Trophoblast cell (in vitro differentiated cells and primary cell): ENCODE results near the gene KIF4A.

Experiments used
- DNase-seq, 2 donors: peaks; one replicate each; pipeline ENCODE4 v3.0.0-alpha.2; 2016
- H2AFZ ChIP-seq: 2 replicates; pipeline ENCODE4 v1.6.1; 2013; ENCODE audit warnings: low read length, moderate library complexity, mild to moderate bottlenecking; ENCODE audit not compliant: insufficient read depth, poor library complexity
- H2AK5ac ChIP-seq: 2 replicates; pipeline ENCODE4 v1.6.1; 2013; ENCODE audit warnings: mild to moderate bottlenecking, low read length
- H2BK120ac ChIP-seq: 2 replicates; pipeline ENCODE4 v1.6.1; 2013; ENCODE audit warnings: low read length, mild to moderate bottlenecking, moderate library complexity; ENCODE audit not compliant: insufficient read depth, poor library complexity
- H2BK12ac ChIP-seq: 2 replicates; pipeline ENCODE4 v1.6.1; 2013; ENCODE audit warnings: mild to moderate bottlenecking, low read length, moderate library complexity
- H2BK5ac ChIP-seq: 2 replicates; pipeline ENCODE4 v1.6.1; 2013; ENCODE audit warnings: low read length, low read depth, moderate library complexity, mild to moderate bottlenecking; ENCODE audit not compliant: poor library complexity
- H3K14ac ChIP-seq: 2 replicates; pipeline ENCODE4 v1.6.1; 2013; ENCODE audit warnings: mild to moderate bottlenecking, low read length
- H3K18ac ChIP-seq: 2 replicates; pipeline ENCODE4 v1.6.1; 2013; ENCODE audit warnings: mild to moderate bottlenecking, low read length
- H3K23ac ChIP-seq: 2 replicates; pipeline ENCODE4 v1.6.1; 2013; ENCODE audit warnings: low read length
- H3K27ac ChIP-seq: 2 replicates; pipeline ENCODE4 v1.5.1; 2013; ENCODE audit warnings: low read depth, mild to moderate bottlenecking, inconsistent platforms, low read length, moderate library complexity
- H3K27me3 ChIP-seq: 2 replicates; pipeline ENCODE4 v1.6.1; 2013; ENCODE audit warnings: inconsistent platforms, mild to moderate bottlenecking, low read length, moderate library complexity; ENCODE audit not compliant: insufficient read depth
- H3K36me3 ChIP-seq, 2 experiments: 1 replicate in 1 of 2; 2 replicates in 1 of 2; pipeline ENCODE4 v1.6.1; 2013; ENCODE audit warnings: low read length in 2 of 2, mild to moderate bottlenecking in 2 of 2, moderate library complexity in 1 of 2; ENCODE audit not compliant: insufficient read depth in 2 of 2, control insufficient read depth in 1 of 2
- H3K4ac ChIP-seq: 2 replicates; pipeline ENCODE4 v1.6.1; 2013; ENCODE audit warnings: low read depth, mild to moderate bottlenecking, low read length, moderate library complexity
- H3K4me1 ChIP-seq, 2 experiments: 1 replicate in 1 of 2; 2 replicates in 1 of 2; pipeline ENCODE4 v1.6.1; 2013; ENCODE audit warnings: low read length in 2 of 2, mild to moderate bottlenecking in 2 of 2, moderate library complexity in 1 of 2; ENCODE audit not compliant: insufficient read depth in 2 of 2, control insufficient read depth in 1 of 2
- H3K4me2 ChIP-seq: 2 replicates; pipeline ENCODE4 v1.6.1; 2013; ENCODE audit warnings: inconsistent platforms, mild to moderate bottlenecking, low read length, moderate library complexity
- H3K4me3 ChIP-seq: 2 replicates; pipeline ENCODE4 v1.5.1; 2013; ENCODE audit warnings: mild to moderate bottlenecking, low read depth, low read length, inconsistent platforms
- H3K79me1 ChIP-seq: one replicate; pipeline ENCODE4 v1.6.1; 2013; ENCODE audit warnings: low read length
- H3K79me2 ChIP-seq: 2 replicates; pipeline ENCODE4 v1.6.1; 2013; ENCODE audit warnings: low read length, mild to moderate bottlenecking; ENCODE audit not compliant: control insufficient read depth, insufficient read depth, poor library complexity
- H3K9ac ChIP-seq: 2 replicates; pipeline ENCODE4 v1.6.1; 2013; ENCODE audit warnings: mild to moderate bottlenecking, low read length
- H3K9me3 ChIP-seq: 2 replicates; pipeline ENCODE4 v1.6.1; 2013; ENCODE audit warnings: low read depth, mild to moderate bottlenecking, control low read depth, inconsistent platforms, low read length; ENCODE audit not compliant: insufficient read depth
- H4K12ac ChIP-seq: 2 replicates; pipeline ENCODE4 v1.6.1; 2013; ENCODE audit warnings: low read depth, mild to moderate bottlenecking, low read length, moderate library complexity
- H4K8ac ChIP-seq: 2 replicates; pipeline ENCODE4 v1.6.1; 2013; ENCODE audit warnings: low read depth, mild to moderate bottlenecking, low read length, moderate library complexity
- H4K91ac ChIP-seq: one replicate; pipeline ENCODE4 v1.6.1; 2013; ENCODE audit warnings: low read depth, mild to moderate bottlenecking, low read length, moderate library complexity
- WGBS: extraction: QIAGEN DNeasy Blood & Tissue Kit; methylation state at CpG from one replicate; pipeline ENCODE4 v1.1.7; 2013; ENCODE audit warnings: missing lambda C conversion rate; ENCODE audit not compliant: insufficient read length, insufficient coverage; ENCODE audit errors: extremely low coverage; 5-methylcytosine and 5-hydroxymethylcytosine counted together

Gene KIF4A

GRCh38 chrX:70410921-70411320 lies 121.0 kb downstream of the KIF4A start:
- H2BK12ac ChIP-seq = no peak overlapping the region
- H3K18ac ChIP-seq = no peak overlapping the region
- H3K9ac ChIP-seq = no peak overlapping the region
- no peak overlapping the region for H2BK120ac ChIP-seq
- H3K23ac ChIP-seq = no peak overlapping the region
- no peak overlapping the region for H4K8ac ChIP-seq
- no peak overlapping the region for H2AK5ac ChIP-seq
- no peak overlapping the region for H4K91ac ChIP-seq
- no peaks in the 10 kb centered on the region for H3K9me3 ChIP-seq
- no peak overlapping the region for H3K4me3 ChIP-seq
- H3K4me1 ChIP-seq = no peaks in the 10 kb centered on the region
- WGBS = no CpG with 5 or more reads among the region's 2 CpGs
- H3K14ac ChIP-seq = no peak overlapping the region
- H3K4me2 ChIP-seq = no peak overlapping the region
- H3K27ac ChIP-seq = no peak overlapping the region
- H2BK5ac ChIP-seq = no peak overlapping the region
- no peaks in the 10 kb centered on the region for H3K79me1 ChIP-seq
- no peak overlapping the region for H2AFZ ChIP-seq
- no peak for DNase-seq
- H3K4ac ChIP-seq = no peak overlapping the region
- H3K36me3 ChIP-seq = peaks cover 1 to 10% of the 10 kb centered on the region in 2 experiments
- H4K12ac ChIP-seq = no peak overlapping the region
- no peaks in the 10 kb centered on the region for H3K27me3 ChIP-seq
- no peaks in the 10 kb centered on the region for H3K79me2 ChIP-seq

DNA sequence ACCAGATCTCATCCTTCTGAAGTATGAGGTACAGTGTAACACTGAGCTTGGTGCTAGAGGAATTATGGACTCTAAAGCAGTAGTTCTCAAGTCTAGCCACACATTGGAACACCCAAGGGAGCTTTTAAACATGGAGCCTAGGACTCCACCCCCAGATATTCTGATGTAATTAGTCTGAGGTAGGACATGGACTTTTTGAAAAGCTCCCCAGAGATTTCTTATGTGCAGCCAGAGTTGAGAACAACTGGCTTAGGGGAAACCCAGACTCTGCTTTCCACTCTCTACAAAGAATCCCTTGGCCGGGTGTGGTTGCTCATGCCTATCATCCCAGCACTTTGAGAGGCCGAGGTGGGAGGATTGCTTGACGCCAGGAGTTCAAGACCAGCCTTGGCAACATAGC lies 121.6 kb downstream of the KIF4A start:
- Histone ChIP-seq H4K91ac (no peak overlapping the region), H3K36me3 (peaks cover 1 to 10% of the 10 kb centered on the region in 2 experiments), H3K18ac (no peak overlapping the region), H3K4me1 (no peaks in the 10 kb centered on the region), H3K79me1 (no peaks in the 10 kb centered on the region), H3K4me3 (no peak overlapping the region), H3K14ac (no peak overlapping the region), H2BK5ac (no peak overlapping the region), H2BK12ac (no peak overlapping the region), H3K27ac (no peak overlapping the region), H2AK5ac (no peak overlapping the region), H3K23ac (no peak overlapping the region), H3K9ac (no peak overlapping the region), H2BK120ac (no peak overlapping the region), H3K4me2 (no peak overlapping the region), H3K27me3 (no peaks in the 10 kb centered on the region), H3K4ac (no peak overlapping the region), H3K79me2 (no peaks in the 10 kb centered on the region), H3K9me3 (no peaks in the 10 kb centered on the region), H2AFZ (no peak overlapping the region), H4K8ac (no peak overlapping the region), H4K12ac (no peak overlapping the region)
- WGBS = no CpG with 5 or more reads among the region's 3 CpGs
- no peak for DNase-seq

DNA sequence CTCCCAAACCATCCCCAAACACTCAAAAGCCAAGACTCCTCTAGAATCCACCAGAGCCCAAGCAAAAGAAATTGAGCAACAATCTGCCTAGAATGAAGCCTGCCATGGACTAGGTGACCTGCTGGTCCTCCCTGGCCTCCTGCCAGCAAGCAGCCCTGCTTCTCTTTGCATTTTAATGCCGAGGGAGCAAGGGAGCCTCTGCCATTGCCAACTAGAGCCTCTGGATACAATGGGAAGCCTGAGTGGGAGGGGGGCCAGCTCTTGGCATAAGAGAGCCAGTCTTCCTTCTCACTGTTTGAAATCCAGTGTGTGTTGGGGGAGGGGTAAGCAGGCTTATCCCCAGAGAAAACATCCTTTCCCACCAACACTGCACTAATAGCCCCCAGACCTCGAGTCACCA lies 131.7 kb downstream of the KIF4A start:
- Histone ChIP-seq H2BK120ac (no peak overlapping the region), H4K91ac (no peak overlapping the region), H3K27me3 (no peaks in the 10 kb centered on the region), H4K8ac (no peak overlapping the region), H4K12ac (no peak overlapping the region), H2BK12ac (no peak overlapping the region), H3K23ac (no peak overlapping the region), H3K9ac (no peak overlapping the region), H3K9me3 (no peaks in the 10 kb centered on the region), H3K4me3 (no peak overlapping the region), H2BK5ac (no peak overlapping the region), H3K4me1 (peaks cover 5 to 15% of the 10 kb centered on the region in 2 experiments), H3K4me2 (no peak overlapping the region), H3K79me2 (peaks cover 1% of the 10 kb centered on the region), H3K4ac (no peak overlapping the region), H3K18ac (no peak overlapping the region), H3K36me3 (peaks cover 7 to 9% of the 10 kb centered on the region in 2 experiments), H2AFZ (no peak overlapping the region), H3K14ac (no peak overlapping the region), H3K27ac (no peak overlapping the region), H2AK5ac (no peak overlapping the region), H3K79me1 (peaks cover 4% of the 10 kb centered on the region)
- DNase-seq = no peak
- no CpG with 5 or more reads among the region's 2 CpGs for WGBS

DNA sequence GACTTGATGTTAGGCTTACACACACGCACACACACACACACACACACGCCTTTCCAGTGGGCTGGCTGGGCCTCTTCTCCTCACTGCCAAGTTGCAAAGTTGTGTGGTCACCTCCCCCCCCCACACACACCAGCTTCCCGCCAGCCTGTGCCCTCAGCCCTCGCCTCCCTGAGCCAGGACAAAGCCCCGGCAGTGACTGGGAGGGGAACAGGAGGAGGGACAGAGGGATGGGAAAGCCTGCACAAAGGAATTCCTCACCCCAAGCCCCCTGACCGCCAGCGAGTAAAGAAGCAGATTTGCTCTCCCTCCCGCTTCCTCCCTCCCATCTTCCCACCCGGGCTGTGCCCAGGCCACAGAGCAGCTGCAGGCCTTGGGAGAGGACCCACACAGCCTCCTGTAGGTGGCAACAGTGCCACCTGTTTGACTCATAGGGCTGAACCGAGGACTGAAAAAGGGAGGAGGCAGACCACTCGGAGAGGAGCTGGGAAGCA lies 133.0 kb downstream of the KIF4A start, which contains the start of gene GDPD2:
TSS of gene GDPD2 (plus strand) at position 464 of the 491 bp plus-strand sequence. CDS start 1,671 bp downstream, outside the sequence.
- H2AFZ ChIP-seq = no peak within 1 kb of the TSS
- H4K8ac ChIP-seq = peak within 1 kb of the TSS; percentile 54
- H3K4me2 ChIP-seq = no peak within 1 kb of the TSS
- H4K12ac ChIP-seq = no peak within 1 kb of the TSS
- H3K79me2 ChIP-seq = peaks cover 1% of the 10 kb centered on the region
- no peaks in the 10 kb centered on the region for H3K9me3 ChIP-seq
- no peak within 1 kb of the TSS for H2AK5ac ChIP-seq
- peaks cover 5 to 15% of the 10 kb centered on the region in 2 experiments for H3K4me1 ChIP-seq
- H3K27ac ChIP-seq = no peak within 1 kb of the TSS
- peak within 1 kb of the TSS; percentile 22 for H2BK12ac ChIP-seq
- no peak within 1 kb of the TSS for H2BK120ac ChIP-seq
- no peak within 1 kb of the TSS for H3K9ac ChIP-seq
- WGBS = no CpG with 5 or more reads among the region's 11 CpGs
- H3K18ac ChIP-seq = no peak within 1 kb of the TSS
- peaks cover 7 to 8% of the 10 kb centered on the region in 2 experiments for H3K36me3 ChIP-seq
- H2BK5ac ChIP-seq = no peak within 1 kb of the TSS
- H3K27me3 ChIP-seq = no peaks in the 10 kb centered on the region
- no peak for DNase-seq
- no peak within 1 kb of the TSS for H3K4me3 ChIP-seq
- peaks cover 4% of the 10 kb centered on the region for H3K79me1 ChIP-seq
- peak within 1 kb of the TSS; percentile 14 for H4K91ac ChIP-seq
- H3K23ac ChIP-seq = no peak within 1 kb of the TSS
- no peak within 1 kb of the TSS for H3K4ac ChIP-seq
- H3K14ac ChIP-seq = no peak within 1 kb of the TSS
